DOHH2 (cell line): ENCODE data around the gene SMIM3.

ENCODE experiments used
- H3F3A ChIP-seq: fragments of 200-600 bp; sonication (generic), shearing (Covaris generic); 2 replicates; pipeline ENCODE4 v1.6.0; 2016; ENCODE audit warnings: antibody characterized with exemption, mild to moderate bottlenecking; ENCODE audit not compliant: control insufficient read depth, insufficient read depth
- H3K27ac ChIP-seq: fragments of 200-600 bp; sonication (generic); 2 replicates; pipeline ENCODE4 v1.5.1; 2014; ENCODE audit warnings: low read depth, mild to moderate bottlenecking, low read length, moderate library complexity
- H3K27me3 ChIP-seq: fragments of 200-600 bp; sonication (generic); 2 replicates; pipeline ENCODE4 v1.6.1; 2014; ENCODE audit warnings: mild to moderate bottlenecking, low read length, mixed read lengths; ENCODE audit not compliant: control insufficient read depth
- H3K36me3 ChIP-seq: fragments of 200-600 bp; sonication (generic); 2 replicates; pipeline ENCODE4 v1.6.1; 2014; ENCODE audit warnings: mild to moderate bottlenecking, low read length, moderate library complexity, mixed read lengths; ENCODE audit not compliant: control insufficient read depth
- H3K4me1 ChIP-seq: fragments of 200-600 bp; sonication (generic); 2 replicates; pipeline ENCODE4 v1.6.1; 2014; ENCODE audit warnings: mild to moderate bottlenecking, low read length, mixed read lengths; ENCODE audit not compliant: control insufficient read depth
- H3K4me2 ChIP-seq: fragments of 200-600 bp; sonication (generic); 2 replicates; pipeline ENCODE4 v1.6.0; 2014; ENCODE audit warnings: mild to moderate bottlenecking, low read length, moderate library complexity
- H3K4me3 ChIP-seq: fragments of 200-600 bp; sonication (generic); 2 replicates; pipeline ENCODE4 v1.5.1; 2014; ENCODE audit warnings: mild to moderate bottlenecking, low read length, mixed read lengths
- H3K79me2 ChIP-seq: fragments of 200-600 bp; sonication (generic); 2 replicates; pipeline ENCODE4 v1.6.1; 2014; ENCODE audit warnings: mild to moderate bottlenecking, low read length, mixed read lengths; ENCODE audit not compliant: control insufficient read depth
- H3K9me2 ChIP-seq: fragments of 200-600 bp; sonication (generic); replicated peaks from 2 replicates; pipeline ENCODE4 v1.6.1; 2014; ENCODE audit warnings: mild to moderate bottlenecking, low read length, mixed read lengths; ENCODE audit not compliant: control insufficient read depth
- H3K9me3 ChIP-seq: fragments of 200-600 bp; sonication (generic); 2 replicates; pipeline ENCODE4 v1.6.1; 2014; ENCODE audit warnings: antibody characterized with exemption, low read length, mixed read lengths; ENCODE audit not compliant: control insufficient read depth, insufficient read depth
- H4K20me1 ChIP-seq: fragments of 200-600 bp; sonication (generic); 2 replicates; pipeline ENCODE4 v1.6.0; 2014; ENCODE audit warnings: low read depth, mild to moderate bottlenecking, antibody characterized with exemption, low read length, moderate library complexity; ENCODE audit not compliant: control insufficient read depth, insufficient read depth
- EZH2phosphoT487 ChIP-seq: fragments of 200-600 bp; sonication (generic); IDR thresholded peaks from 2 replicates; pipeline ENCODE4 v1.6.1; 2017; ENCODE audit warnings: borderline replicate concordance, mild to moderate bottlenecking, antibody characterized with exemption, low read length, moderate library complexity, mixed read lengths
- TF ChIP-seq, protein P1 (sequence below): fragments of 200-600 bp; sonication (generic); IDR thresholded peaks from one replicate; pipeline ENCODE4 v1.5.1; 2014; ENCODE audit warnings: antibody characterized with exemption, mild to moderate bottlenecking, low read depth, low read length; ENCODE audit not compliant: poor library complexity, severe bottlenecking

The SMIM3 gene

DNA sequence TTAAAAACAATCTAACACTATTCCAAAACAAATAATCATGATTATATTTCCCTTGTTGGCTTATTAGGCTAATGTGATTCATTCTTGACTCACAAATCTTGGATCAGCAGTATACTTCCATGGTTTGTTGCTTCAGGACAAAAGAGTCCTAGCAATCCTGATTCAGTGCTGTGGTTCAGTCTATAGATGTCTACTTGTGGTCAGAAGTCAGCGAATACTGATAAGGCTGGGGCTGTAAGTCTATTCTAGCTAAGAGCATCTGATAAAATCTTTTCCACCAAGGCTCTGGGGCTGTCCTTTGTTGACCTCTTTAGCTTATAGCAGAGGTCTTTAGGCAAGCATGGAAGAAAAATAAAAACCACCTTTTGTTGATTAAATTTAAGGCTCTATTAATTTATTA is 4.4 kb upstream of the SMIM3 start:
- H3K4me3 ChIP-seq = no peak overlapping the region
- no peaks in the 10 kb centered on the region for H3F3A ChIP-seq
- no peaks in the 10 kb centered on the region for H3K79me2 ChIP-seq
- no peaks in the 10 kb centered on the region for H3K36me3 ChIP-seq
- H3K27me3 ChIP-seq = peaks cover 11% of the 10 kb centered on the region; the same call in 1 of the 2 replicates
- peaks cover 10% of the 10 kb centered on the region for H3K4me1 ChIP-seq
- H3K9me3 ChIP-seq = no peaks in the 10 kb centered on the region
- no peaks in the 10 kb centered on the region for H3K9me2 ChIP-seq
- H4K20me1 ChIP-seq = no peaks in the 10 kb centered on the region
- no peak overlapping the region for H3K4me2 ChIP-seq
- H3K27ac ChIP-seq = no peak overlapping the region
- TF ChIP-seq EZH2phosphoT487 = no peak
- TF ChIP-seq, protein P1, sequence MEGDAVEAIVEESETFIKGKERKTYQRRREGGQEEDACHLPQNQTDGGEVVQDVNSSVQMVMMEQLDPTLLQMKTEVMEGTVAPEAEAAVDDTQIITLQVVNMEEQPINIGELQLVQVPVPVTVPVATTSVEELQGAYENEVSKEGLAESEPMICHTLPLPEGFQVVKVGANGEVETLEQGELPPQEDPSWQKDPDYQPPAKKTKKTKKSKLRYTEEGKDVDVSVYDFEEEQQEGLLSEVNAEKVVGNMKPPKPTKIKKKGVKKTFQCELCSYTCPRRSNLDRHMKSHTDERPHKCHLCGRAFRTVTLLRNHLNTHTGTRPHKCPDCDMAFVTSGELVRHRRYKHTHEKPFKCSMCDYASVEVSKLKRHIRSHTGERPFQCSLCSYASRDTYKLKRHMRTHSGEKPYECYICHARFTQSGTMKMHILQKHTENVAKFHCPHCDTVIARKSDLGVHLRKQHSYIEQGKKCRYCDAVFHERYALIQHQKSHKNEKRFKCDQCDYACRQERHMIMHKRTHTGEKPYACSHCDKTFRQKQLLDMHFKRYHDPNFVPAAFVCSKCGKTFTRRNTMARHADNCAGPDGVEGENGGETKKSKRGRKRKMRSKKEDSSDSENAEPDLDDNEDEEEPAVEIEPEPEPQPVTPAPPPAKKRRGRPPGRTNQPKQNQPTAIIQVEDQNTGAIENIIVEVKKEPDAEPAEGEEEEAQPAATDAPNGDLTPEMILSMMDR = no peak

DNA sequence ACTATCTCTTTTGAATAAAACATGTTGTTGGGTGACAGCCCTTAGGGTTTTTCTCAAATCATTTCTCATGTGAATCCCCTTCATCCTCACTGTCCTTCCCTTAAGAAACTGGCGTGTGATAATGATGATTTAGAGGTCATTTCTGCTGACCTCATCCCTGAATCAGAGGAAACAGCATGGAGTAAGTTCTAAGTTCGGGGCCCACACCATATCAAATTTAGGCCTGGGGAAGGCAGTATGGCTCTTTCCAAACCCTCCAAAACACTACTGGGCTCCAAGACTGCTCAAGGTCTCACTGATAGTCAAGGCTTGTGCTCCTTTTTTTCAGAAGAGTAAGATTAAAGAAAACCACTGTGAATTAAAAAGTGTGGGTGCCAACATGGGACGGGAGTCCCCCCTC is 872 bp upstream of the SMIM3 start:
- Histone ChIP-seq H3K4me3 (no peak overlapping the region), H3K79me2 (no peaks in the 10 kb centered on the region), H3K27me3 (peaks cover 10% of the 10 kb centered on the region; the same call in 1 of the 2 replicates), H3K4me2 (no peak overlapping the region), H3K9me3 (no peaks in the 10 kb centered on the region), H4K20me1 (no peaks in the 10 kb centered on the region), H3K4me1 (peaks cover 21% of the 10 kb centered on the region), H3K36me3 (no peaks in the 10 kb centered on the region), H3K9me2 (no peaks in the 10 kb centered on the region), H3F3A (no peaks in the 10 kb centered on the region), H3K27ac (no peak overlapping the region)
- TF ChIP-seq, protein P1 = no peak
- no peak for TF ChIP-seq EZH2phosphoT487

DNA sequence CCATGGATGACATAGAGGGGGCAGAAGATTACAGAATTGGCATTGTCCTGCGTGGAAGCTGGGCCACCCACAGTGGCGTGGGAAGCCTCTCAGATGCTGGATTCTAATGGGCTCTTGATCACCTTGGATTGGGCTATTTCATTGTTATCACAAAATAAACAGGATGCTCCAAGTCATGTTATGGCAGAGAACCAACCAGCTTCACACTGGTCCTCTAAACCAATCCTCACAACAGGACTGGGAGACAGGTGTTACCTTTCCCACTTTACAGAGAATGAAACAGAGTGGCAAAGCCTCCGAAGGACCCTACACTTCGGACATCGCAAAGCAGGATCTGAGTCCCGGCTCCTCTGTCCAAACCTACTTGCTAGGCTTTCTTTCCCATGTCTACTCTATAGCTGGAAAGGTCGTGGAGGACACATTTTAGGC is 455 bp upstream of the SMIM3 start:
- Histone ChIP-seq H3K9me2 (no peaks in the 10 kb centered on the region), H3F3A (no peaks in the 10 kb centered on the region), H3K27me3 (peaks cover 11% of the 10 kb centered on the region), H3K4me3 (no peak overlapping the region), H4K20me1 (no peaks in the 10 kb centered on the region), H3K9me3 (no peaks in the 10 kb centered on the region), H3K4me1 (peaks cover 23% of the 10 kb centered on the region), H3K4me2 (no peak overlapping the region), H3K79me2 (no peaks in the 10 kb centered on the region), H3K27ac (no peak overlapping the region), H3K36me3 (no peaks in the 10 kb centered on the region)
- TF ChIP-seq, protein P1 = no peak
- TF ChIP-seq EZH2phosphoT487 = no peak
